ENCODE data around the gene BNC2. TPM values are rescaled to one million over a fixed set of nuclear protein-coding genes. Genes with fewer than 3 reads are reported as not detected.

The BNC2 gene
- total RNA-seq, 1 donor from 2014 or later: 15.2 TPM

GRCh38 chr9:16434526-16434925, 435.9 kb downstream of the BNC2 start:
- Mint-ChIP-seq H3K36me3 (ENCODE audit: unreplicated experiment) (peaks cover 11% of the 10 kb centered on the region), H3K27ac (ENCODE audit: unreplicated experiment) (no peak overlapping the region)

GRCh38 chr9:16433494-16433893, 437.0 kb downstream of the BNC2 start:
- peaks cover 18% of the 10 kb centered on the region for H3K4me1 Mint-ChIP-seq (ENCODE audit: low read depth, unreplicated experiment)
- peaks cover 1% of the 10 kb centered on the region for H3K27me3 Mint-ChIP-seq (ENCODE audit: unreplicated experiment)
- no peak overlapping the region for H3K27ac Mint-ChIP-seq (ENCODE audit: unreplicated experiment)
- peaks cover 6% of the 10 kb centered on the region for H3K36me3 Mint-ChIP-seq (ENCODE audit: unreplicated experiment)
- H3K9me3 Mint-ChIP-seq (ENCODE audit: unreplicated experiment): peaks cover 2% of the 10 kb centered on the region
- no peak for TF ChIP-seq CTCF (IDR thresholded peaks at IDR 0.05; ENCODE audit: partially characterized antibody, unreplicated experiment)
- H3K4me3 Mint-ChIP-seq (ENCODE audit: unreplicated experiment): no peak overlapping the region
- DNase-seq: no peak

More at GRCh38 chr9:16434526-16434925, 435.9 kb downstream of the BNC2 start:
- H3K27me3 Mint-ChIP-seq (ENCODE audit: unreplicated experiment): peaks cover 1% of the 10 kb centered on the region
- no peak overlapping the region for H3K4me3 Mint-ChIP-seq (ENCODE audit: unreplicated experiment)
- no peak for TF ChIP-seq CTCF (IDR thresholded peaks at IDR 0.05; ENCODE audit: partially characterized antibody, unreplicated experiment)
- no peak for DNase-seq
- peaks cover 16% of the 10 kb centered on the region for H3K4me1 Mint-ChIP-seq (ENCODE audit: low read depth, unreplicated experiment)
- peaks cover 2% of the 10 kb centered on the region for H3K9me3 Mint-ChIP-seq (ENCODE audit: unreplicated experiment)

GRCh38 chr9:16431666-16432392, 438.6 kb downstream of the BNC2 start:
- peaks cover 6% of the 10 kb centered on the region for H3K36me3 Mint-ChIP-seq (ENCODE audit: unreplicated experiment)
- peaks cover 2% of the 10 kb centered on the region for H3K9me3 Mint-ChIP-seq (ENCODE audit: unreplicated experiment)
- H3K27ac Mint-ChIP-seq (ENCODE audit: unreplicated experiment): no peak overlapping the region
- no peak overlapping the region for H3K4me3 Mint-ChIP-seq (ENCODE audit: unreplicated experiment)
- TF ChIP-seq CTCF (IDR thresholded peaks at IDR 0.05; ENCODE audit: partially characterized antibody, unreplicated experiment): no peak
- DNase-seq: no peak
- peaks cover 1% of the 10 kb centered on the region for H3K27me3 Mint-ChIP-seq (ENCODE audit: unreplicated experiment)
- H3K4me1 Mint-ChIP-seq (ENCODE audit: low read depth, unreplicated experiment): peaks cover 18% of the 10 kb centered on the region

GRCh38 chr9:16429671-16430070, 440.8 kb downstream of the BNC2 start:
- Mint-ChIP-seq H3K9me3 (ENCODE audit: unreplicated experiment) (no peaks in the 10 kb centered on the region), H3K27me3 (ENCODE audit: unreplicated experiment) (peaks cover 1% of the 10 kb centered on the region), H3K36me3 (ENCODE audit: unreplicated experiment) (no peaks in the 10 kb centered on the region), H3K27ac (ENCODE audit: unreplicated experiment) (no peak overlapping the region), H3K4me3 (ENCODE audit: unreplicated experiment) (no peak overlapping the region), H3K4me1 (ENCODE audit: low read depth, unreplicated experiment) (peaks cover 17% of the 10 kb centered on the region)
- TF ChIP-seq CTCF (IDR thresholded peaks at IDR 0.05; ENCODE audit: partially characterized antibody, unreplicated experiment): no peak
- no peak for DNase-seq

- H3K4me1 Mint-ChIP-seq (ENCODE audit: low read depth, unreplicated experiment): peaks cover 15% of the 10 kb centered on the region
- no peaks in the 10 kb centered on the region for H3K9me3 Mint-ChIP-seq (ENCODE audit: unreplicated experiment)
- TF ChIP-seq CTCF (IDR thresholded peaks at IDR 0.05; ENCODE audit: partially characterized antibody, unreplicated experiment): no peak
- DNase-seq: no peak
- no peaks in the 10 kb centered on the region for H3K36me3 Mint-ChIP-seq (ENCODE audit: unreplicated experiment)
- H3K27me3 Mint-ChIP-seq (ENCODE audit: unreplicated experiment): peaks cover 1% of the 10 kb centered on the region
- no peak overlapping the region for H3K4me3 Mint-ChIP-seq (ENCODE audit: unreplicated experiment)
- H3K27ac Mint-ChIP-seq (ENCODE audit: unreplicated experiment): no peak overlapping the region
These were observed 442.5 kb downstream of the BNC2 start for GRCh38 chr9:16427873-16428427.
